NT2/D1 (cell line): ENCODE data around the gene AGBL1.
A peak's percentile ranks its signal among the peaks of the same experiment; 100 is the strongest.
"Not testable (repeated sequence)": the region's sequence is repeated elsewhere in the genome, so short reads cannot be mapped to it uniquely, and the experiment has no call there.

Experiments
- DNase-seq: peaks from one replicate; pipeline ENCODE4 v3.0.0-alpha.2; 2011; ENCODE audit warnings: low read depth, low spot score
- H3K27me3 ChIP-seq: 2 replicates; pipeline ENCODE4 v1.6.0; 2011; ENCODE audit warnings: mild to moderate bottlenecking; ENCODE audit not compliant: insufficient read length, insufficient read depth
- H3K36me3 ChIP-seq: 2 replicates; pipeline ENCODE4 v1.6.1; 2011; ENCODE audit warnings: mild to moderate bottlenecking, low read length, mixed read lengths; ENCODE audit not compliant: insufficient read depth, insufficient read length
- H3K4me1 ChIP-seq: 2 replicates; pipeline ENCODE4 v1.5.1; 2011; ENCODE audit not compliant: insufficient read depth, insufficient read length
- H3K4me3 ChIP-seq: 2 replicates; pipeline ENCODE4 v1.5.1; 2011; ENCODE audit warnings: low read depth; ENCODE audit not compliant: insufficient read length
- H3K9ac ChIP-seq: 2 replicates; pipeline ENCODE4 v1.6.0; 2011; ENCODE audit warnings: low read depth; ENCODE audit not compliant: insufficient read length
- H3K9me3 ChIP-seq: 2 replicates; pipeline ENCODE4 v1.5.1; 2011; ENCODE audit warnings: mild to moderate bottlenecking, low read length; ENCODE audit not compliant: insufficient read depth
- SUZ12 ChIP-seq: IDR thresholded peaks from 2 replicates; pipeline ENCODE4 v1.6.1; 2011; ENCODE audit not compliant: insufficient read length, insufficient read depth; ENCODE audit errors: extremely low read depth
- YY1 ChIP-seq: IDR thresholded peaks from 2 replicates; pipeline ENCODE4 v1.6.1; 2011; ENCODE audit not compliant: insufficient read length, insufficient read depth
- ZNF274 ChIP-seq: IDR thresholded peaks from 2 replicates; pipeline ENCODE4 v1.6.1; 2011; ENCODE audit warnings: mild to moderate bottlenecking, low read depth, low read length

Gene AGBL1

GRCh38 chr15:86505951-86506350 lies 426.3 kb downstream of the AGBL1 start:
- no peak overlapping the region for H3K4me3 ChIP-seq
- TF ChIP-seq YY1 = no peak
- TF ChIP-seq ZNF274 = no peak
- TF ChIP-seq SUZ12 = no peak
- no peaks in the 10 kb centered on the region for H3K9me3 ChIP-seq
- no peak for DNase-seq
- no peaks in the 10 kb centered on the region for H3K36me3 ChIP-seq
- H3K27me3 ChIP-seq = no peaks in the 10 kb centered on the region
- H3K9ac ChIP-seq = no peak overlapping the region
- no peaks in the 10 kb centered on the region for H3K4me1 ChIP-seq

- Histone ChIP-seq H3K36me3 (no peaks in the 10 kb centered on the region), H3K9ac (no peak overlapping the region), H3K4me3 (no peak overlapping the region), H3K4me1 (no peaks in the 10 kb centered on the region), H3K27me3 (no peaks in the 10 kb centered on the region), H3K9me3 (no peaks in the 10 kb centered on the region)
- DNase-seq = no peak
- TF ChIP-seq SUZ12 (no peak), ZNF274 (no peak)
Observed at GRCh38 chr15:86506401-86506800, 426.7 kb downstream of the AGBL1 start.

GRCh38 chr15:86515625-86516024 lies 436.0 kb downstream of the AGBL1 start:
- no peaks in the 10 kb centered on the region for H3K36me3 ChIP-seq
- H3K4me3 ChIP-seq = no peak overlapping the region
- DNase-seq = no peak
- H3K9me3 ChIP-seq = no peaks in the 10 kb centered on the region
- no peaks in the 10 kb centered on the region for H3K27me3 ChIP-seq
- no peak for TF ChIP-seq ZNF274
- H3K9ac ChIP-seq = no peak overlapping the region
- no peaks in the 10 kb centered on the region for H3K4me1 ChIP-seq

GRCh38 chr15:86522721-86523120 lies 443.1 kb downstream of the AGBL1 start:
- DNase-seq = no peak
- Histone ChIP-seq H3K9me3 (peaks cover 5% of the 10 kb centered on the region; the same call in 1 of the 2 replicates), H3K9ac (no peak overlapping the region), H3K27me3 (no peaks in the 10 kb centered on the region), H3K36me3 (no peaks in the 10 kb centered on the region), H3K4me1 (no peaks in the 10 kb centered on the region), H3K4me3 (no peak overlapping the region)
- TF ChIP-seq YY1 (no peak), SUZ12 (no peak), ZNF274 (no peak)

GRCh38 chr15:86526938-86527690 lies 447.4 kb downstream of the AGBL1 start:
- Histone ChIP-seq H3K9ac (no peak overlapping the region), H3K4me1 (no peaks in the 10 kb centered on the region), H3K9me3 (peaks cover 5% of the 10 kb centered on the region; the same call in 1 of the 2 replicates), H3K4me3 (no peak overlapping the region), H3K27me3 (no peaks in the 10 kb centered on the region), H3K36me3 (no peaks in the 10 kb centered on the region)
- no peak for TF ChIP-seq SUZ12
- no peak for TF ChIP-seq ZNF274
- no peak for TF ChIP-seq YY1
- no peak for DNase-seq

GRCh38 chr15:86528094-86528493 lies 448.4 kb downstream of the AGBL1 start:
- not testable (repeated sequence) for H3K4me1 ChIP-seq, H3K9ac ChIP-seq, H3K9me3 ChIP-seq, H3K27me3 ChIP-seq, DNase-seq, H3K36me3 ChIP-seq
- peak overlapping the region; percentile 15 for H3K4me3 ChIP-seq

- Histone ChIP-seq H3K36me3 (no peaks in the 10 kb centered on the region), H3K9me3 (no peaks in the 10 kb centered on the region), H3K4me1 (no peaks in the 10 kb centered on the region), H3K27me3 (no peaks in the 10 kb centered on the region), H3K4me3 (no peak overlapping the region), H3K9ac (no peak overlapping the region)
- no peak for DNase-seq
- TF ChIP-seq ZNF274 (no peak), SUZ12 (no peak), YY1 (no peak)
Observed at GRCh38 chr15:86538141-86538540, 458.5 kb downstream of the AGBL1 start.
